Activated naive CD8-positive, alpha-beta T cell (primary cell): ENCODE data around the gene CHST3.

Source experiments
- H3K27ac Mint-ChIP-seq: one replicate; pipeline ENCODE4 v1.8.0; 2021; ENCODE audit warnings: mixed read lengths
- H3K27me3 Mint-ChIP-seq: one replicate; pipeline ENCODE4 v1.8.0; 2021; ENCODE audit warnings: mixed read lengths
- H3K36me3 Mint-ChIP-seq: one replicate; pipeline ENCODE4 v1.8.0; 2021; ENCODE audit warnings: mixed read lengths
- H3K4me1 Mint-ChIP-seq: one replicate; pipeline ENCODE4 v1.8.0; 2021; ENCODE audit warnings: low read depth, mixed read lengths
- H3K4me3 Mint-ChIP-seq: one replicate; pipeline ENCODE4 v1.8.0; 2021; ENCODE audit warnings: mild to moderate bottlenecking, mixed read lengths
- H3K9me3 Mint-ChIP-seq: one replicate; pipeline ENCODE4 v1.8.0; 2021; ENCODE audit warnings: low read depth, mixed read lengths

The CHST3 gene

DNA sequence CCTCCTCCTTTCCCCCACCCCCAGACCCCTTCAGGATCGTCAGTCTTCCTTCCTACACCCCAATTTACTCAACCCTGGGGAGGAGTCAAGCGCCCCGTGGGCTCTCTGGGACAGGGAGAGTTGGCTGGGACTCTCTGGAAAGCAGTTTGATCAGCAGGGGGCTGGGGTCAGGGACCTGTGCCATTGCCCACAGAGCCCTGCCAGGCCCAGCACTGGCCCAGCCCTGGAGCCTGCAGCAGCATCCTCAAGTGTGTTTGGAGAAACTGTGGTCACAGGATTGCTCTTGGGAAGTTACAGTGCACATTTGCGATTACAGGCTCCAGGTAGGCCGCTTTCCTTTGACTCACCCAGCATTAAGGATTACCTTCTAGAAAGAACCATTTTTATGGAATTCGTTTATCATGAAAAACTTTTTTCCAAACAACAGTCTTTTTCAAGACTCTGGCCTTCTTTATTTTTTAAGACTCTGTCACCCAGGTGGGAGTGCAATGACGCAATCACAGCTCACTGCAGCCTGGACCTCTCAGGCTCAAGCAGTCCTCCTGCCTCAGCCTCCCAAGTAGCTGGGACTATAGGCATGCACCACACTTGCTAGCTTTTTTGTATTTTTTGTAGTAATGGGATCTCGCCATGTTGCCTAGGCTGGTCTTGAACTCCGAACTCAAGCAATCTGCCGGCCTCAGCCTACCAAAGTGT, 50.7 kb downstream of the CHST3 start:
- Mint-ChIP-seq H3K36me3 (no peaks in the 10 kb centered on the region), H3K4me1 (no peaks in the 10 kb centered on the region), H3K9me3 (no peaks in the 10 kb centered on the region), H3K4me3 (no peak overlapping the region), H3K27ac (no peak overlapping the region), H3K27me3 (no peaks in the 10 kb centered on the region)

DNA sequence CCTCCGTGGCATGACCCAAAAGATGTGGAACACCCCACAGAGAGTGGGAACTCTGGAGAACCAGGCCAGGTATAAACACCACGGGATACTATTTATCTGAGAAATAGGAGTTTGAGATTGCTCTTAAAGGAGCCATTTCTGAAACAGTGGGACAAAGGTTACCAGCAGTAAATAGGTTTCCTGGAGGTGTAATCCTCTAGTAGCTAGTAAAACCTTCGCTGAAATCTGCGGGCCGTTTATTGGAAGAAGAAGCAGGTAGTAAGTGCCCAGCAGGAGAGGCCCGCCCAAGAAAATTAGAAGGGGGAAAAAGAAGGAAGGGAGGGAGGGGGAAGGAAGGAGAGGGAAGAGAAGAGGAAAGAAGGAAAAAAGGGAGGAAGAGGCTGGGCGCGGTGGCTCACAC, 51.6 kb downstream of the CHST3 start:
- no peaks in the 10 kb centered on the region for H3K27me3 Mint-ChIP-seq
- no peaks in the 10 kb centered on the region for H3K9me3 Mint-ChIP-seq
- H3K4me3 Mint-ChIP-seq, result no peak overlapping the region
- H3K4me1 Mint-ChIP-seq, result no peaks in the 10 kb centered on the region
- no peaks in the 10 kb centered on the region for H3K36me3 Mint-ChIP-seq
- H3K27ac Mint-ChIP-seq, result no peak overlapping the region

- Mint-ChIP-seq H3K27ac (no peak overlapping the region), H3K9me3 (no peaks in the 10 kb centered on the region), H3K4me3 (no peak overlapping the region), H3K4me1 (no peaks in the 10 kb centered on the region), H3K36me3 (no peaks in the 10 kb centered on the region), H3K27me3 (no peaks in the 10 kb centered on the region)
Measured at GRCh38 chr10:72016608-72017300, 52.6 kb downstream of the CHST3 start.

- Mint-ChIP-seq H3K27me3 (no peaks in the 10 kb centered on the region), H3K27ac (no peak overlapping the region), H3K4me3 (no peak overlapping the region), H3K9me3 (no peaks in the 10 kb centered on the region), H3K4me1 (no peaks in the 10 kb centered on the region), H3K36me3 (no peaks in the 10 kb centered on the region)
Measured at GRCh38 chr10:72019085-72019876, 55.1 kb downstream of the CHST3 start.

DNA sequence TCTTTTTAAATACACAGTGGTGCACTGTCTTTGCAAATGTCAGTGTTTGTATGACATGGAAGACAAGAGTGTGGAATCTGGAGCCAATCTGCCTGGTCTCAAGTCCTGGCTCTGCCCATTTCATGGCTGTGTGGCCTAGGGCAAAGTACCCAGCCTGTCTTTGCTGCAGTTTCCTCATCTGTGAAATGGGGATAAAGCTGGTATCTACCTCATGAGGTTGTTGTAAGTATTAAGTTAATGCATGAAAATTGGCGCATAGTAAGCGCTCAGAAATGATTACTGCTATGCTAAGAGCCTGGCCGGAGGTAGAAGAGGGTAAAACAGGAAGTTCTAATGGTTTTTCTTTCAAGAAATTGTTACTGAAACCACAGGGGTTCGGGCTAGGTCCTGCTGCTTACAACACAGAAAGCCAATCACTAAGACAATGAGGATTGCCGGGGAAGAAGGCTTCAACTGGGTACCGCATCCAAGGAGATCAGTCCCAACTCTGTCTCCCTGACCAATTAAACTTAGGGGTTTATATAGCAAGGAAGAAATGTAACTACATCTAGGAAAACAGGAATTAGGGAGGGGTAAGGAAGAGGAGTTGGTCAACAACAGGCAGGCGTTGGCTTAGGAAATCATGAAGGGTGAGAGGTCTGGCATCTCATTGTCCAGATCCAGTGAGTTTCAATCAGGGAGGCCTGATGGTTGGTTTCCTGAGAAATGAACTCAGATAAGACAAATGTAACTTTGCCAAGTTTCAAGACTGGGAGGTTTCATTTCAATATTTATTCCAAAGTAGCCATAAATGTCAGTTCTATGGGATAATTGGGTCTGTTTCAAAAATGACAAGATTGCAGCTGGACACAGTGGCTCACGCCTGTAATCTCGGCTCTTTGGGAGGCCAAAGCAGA, 57.0 kb downstream of the CHST3 start:
- no peaks in the 10 kb centered on the region for H3K27me3 Mint-ChIP-seq
- H3K4me3 Mint-ChIP-seq, result no peak overlapping the region
- no peaks in the 10 kb centered on the region for H3K36me3 Mint-ChIP-seq
- H3K9me3 Mint-ChIP-seq, result no peaks in the 10 kb centered on the region
- no peak overlapping the region for H3K27ac Mint-ChIP-seq
- H3K4me1 Mint-ChIP-seq, result no peaks in the 10 kb centered on the region

- Mint-ChIP-seq H3K9me3 (no peaks in the 10 kb centered on the region), H3K27ac (no peak overlapping the region)
Measured at GRCh38 chr10:72022228-72022627, 58.0 kb downstream of the CHST3 start.

GRCh38 chr10:72024596-72024995, 60.4 kb downstream of the CHST3 start:
- no peaks in the 10 kb centered on the region for H3K9me3 Mint-ChIP-seq
- no peaks in the 10 kb centered on the region for H3K4me1 Mint-ChIP-seq
- no peaks in the 10 kb centered on the region for H3K36me3 Mint-ChIP-seq
- H3K27ac Mint-ChIP-seq, result no peak overlapping the region
- H3K27me3 Mint-ChIP-seq, result no peaks in the 10 kb centered on the region
- H3K4me3 Mint-ChIP-seq, result no peak overlapping the region

More at GRCh38 chr10:72022228-72022627, 58.0 kb downstream of the CHST3 start:
- Mint-ChIP-seq H3K4me1 (no peaks in the 10 kb centered on the region), H3K27me3 (no peaks in the 10 kb centered on the region), H3K36me3 (no peaks in the 10 kb centered on the region), H3K4me3 (no peak overlapping the region)

- Mint-ChIP-seq H3K4me3 (no peak overlapping the region), H3K9me3 (no peaks in the 10 kb centered on the region)
Measured at GRCh38 chr10:72025400-72025799, 61.2 kb downstream of the CHST3 start.

DNA sequence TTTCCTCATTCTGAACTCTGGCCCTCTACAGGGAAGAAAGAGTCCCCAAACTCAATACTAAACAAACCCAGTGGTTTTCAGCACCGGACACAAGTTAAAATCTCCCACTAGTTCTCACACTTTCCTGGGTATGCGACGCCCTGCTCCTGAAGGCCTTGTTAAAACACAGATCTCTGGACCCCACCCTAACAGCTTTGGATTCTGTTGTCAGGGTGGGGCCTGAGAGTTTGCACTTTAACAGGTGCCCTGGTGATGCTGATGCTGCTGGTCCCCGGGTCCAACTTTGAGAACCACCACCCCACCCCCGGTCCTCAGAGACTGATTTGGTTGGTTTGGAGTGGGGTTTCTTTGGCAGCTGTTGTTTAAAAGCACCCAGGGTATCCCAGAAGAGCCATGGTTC, 61.6 kb downstream of the CHST3 start:
- Mint-ChIP-seq H3K27me3 (no peaks in the 10 kb centered on the region), H3K36me3 (no peaks in the 10 kb centered on the region), H3K4me1 (no peaks in the 10 kb centered on the region), H3K4me3 (no peak overlapping the region), H3K9me3 (no peaks in the 10 kb centered on the region), H3K27ac (no peak overlapping the region)

More at GRCh38 chr10:72025400-72025799, 61.2 kb downstream of the CHST3 start:
- Mint-ChIP-seq H3K4me1 (no peaks in the 10 kb centered on the region), H3K27ac (no peak overlapping the region), H3K36me3 (no peaks in the 10 kb centered on the region), H3K27me3 (no peaks in the 10 kb centered on the region)

GRCh38 chr10:72026278-72027111, 62.3 kb downstream of the CHST3 start:
- H3K4me3 Mint-ChIP-seq, result no peak overlapping the region
- no peaks in the 10 kb centered on the region for H3K9me3 Mint-ChIP-seq
- H3K27me3 Mint-ChIP-seq, result no peaks in the 10 kb centered on the region
- H3K27ac Mint-ChIP-seq, result no peak overlapping the region
- no peaks in the 10 kb centered on the region for H3K4me1 Mint-ChIP-seq
- no peaks in the 10 kb centered on the region for H3K36me3 Mint-ChIP-seq

- Mint-ChIP-seq H3K4me3 (no peak overlapping the region), H3K9me3 (no peaks in the 10 kb centered on the region), H3K27ac (no peak overlapping the region), H3K27me3 (no peaks in the 10 kb centered on the region), H3K36me3 (no peaks in the 10 kb centered on the region), H3K4me1 (no peaks in the 10 kb centered on the region)
Measured at GRCh38 chr10:72027498-72027897, 63.3 kb downstream of the CHST3 start.

- no peak overlapping the region for H3K4me3 Mint-ChIP-seq
- no peak overlapping the region for H3K27ac Mint-ChIP-seq
- H3K4me1 Mint-ChIP-seq, result no peaks in the 10 kb centered on the region
- H3K9me3 Mint-ChIP-seq, result no peaks in the 10 kb centered on the region
- no peaks in the 10 kb centered on the region for H3K36me3 Mint-ChIP-seq
- no peaks in the 10 kb centered on the region for H3K27me3 Mint-ChIP-seq
Measured at GRCh38 chr10:72029414-72029813, 65.2 kb downstream of the CHST3 start.

DNA sequence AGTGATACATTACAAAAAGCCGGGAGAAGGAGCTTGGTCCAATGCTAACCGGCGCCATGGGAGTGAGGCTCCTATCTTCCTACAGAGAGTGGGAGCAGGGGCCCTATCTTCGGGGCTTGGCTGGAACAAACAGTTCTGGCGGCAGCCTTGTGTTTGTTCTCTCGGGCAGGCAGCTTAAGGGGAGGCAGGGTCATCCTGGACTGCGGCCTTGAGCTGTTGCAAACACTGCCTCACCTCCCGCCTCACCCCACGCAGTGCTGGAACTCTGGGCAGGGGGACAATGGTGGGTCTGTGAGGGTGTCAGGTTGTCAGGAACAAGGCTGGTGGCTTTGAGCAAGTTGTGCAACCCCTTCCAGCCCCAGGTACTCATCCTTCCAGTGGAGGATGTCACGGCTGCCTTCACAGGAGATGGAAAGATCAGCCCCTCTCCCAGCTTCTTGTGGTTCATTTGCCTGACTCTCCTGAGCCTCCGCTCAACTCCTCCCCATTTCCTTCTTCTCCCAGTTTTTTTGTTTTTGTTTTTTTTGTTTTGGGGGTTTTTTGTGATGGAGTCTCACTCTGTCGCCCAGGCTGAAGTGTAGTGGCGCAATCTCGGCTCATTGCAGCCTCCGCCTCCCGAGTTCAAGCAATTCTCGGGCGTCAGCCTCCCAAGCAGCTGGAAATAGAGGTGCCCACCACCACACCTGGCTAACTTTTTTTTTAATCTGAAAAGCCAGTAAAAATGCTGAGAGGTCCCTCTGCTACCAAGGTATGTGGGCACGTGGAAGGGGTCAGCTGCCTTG, 66.8 kb downstream of the CHST3 start:
- Mint-ChIP-seq H3K9me3 (no peaks in the 10 kb centered on the region), H3K27me3 (no peaks in the 10 kb centered on the region), H3K36me3 (no peaks in the 10 kb centered on the region), H3K27ac (no peak overlapping the region), H3K4me1 (no peaks in the 10 kb centered on the region), H3K4me3 (no peak overlapping the region)
